ENCODE results near the gene BECN2. TPM values are rescaled to one million over a fixed set of nuclear protein-coding genes. Genes with fewer than 3 reads are reported as not detected.

BECN2 gene
- total RNA-seq, 1 donor from 2014 or later = not detected

Other genes starting within 250 kb of the BECN2 start
- 0.33 TPM for gene EXO1, start 109.6 kb upstream of the BECN2 start, total RNA-seq
- not detected for gene MAP1LC3C, start 41.3 kb downstream of the BECN2 start, total RNA-seq